GM18858 (cell line): ENCODE measurements around the gene EHMT1.
"Not testable (repeated sequence)": the region's sequence is repeated elsewhere in the genome, so short reads cannot be mapped to it uniquely, and the experiment has no call there.

Experiments used
- ATAC-seq: cut with Tn5 transposase; IDR thresholded peaks from one replicate; pipeline ENCODE4 v1.9.1; 2021; ENCODE audit not compliant: unreplicated experiment

EHMT1 gene

GRCh38 chr9:137838576-137838975, 219.8 kb downstream of the EHMT1 start:
- ATAC-seq: no peak

DNA sequence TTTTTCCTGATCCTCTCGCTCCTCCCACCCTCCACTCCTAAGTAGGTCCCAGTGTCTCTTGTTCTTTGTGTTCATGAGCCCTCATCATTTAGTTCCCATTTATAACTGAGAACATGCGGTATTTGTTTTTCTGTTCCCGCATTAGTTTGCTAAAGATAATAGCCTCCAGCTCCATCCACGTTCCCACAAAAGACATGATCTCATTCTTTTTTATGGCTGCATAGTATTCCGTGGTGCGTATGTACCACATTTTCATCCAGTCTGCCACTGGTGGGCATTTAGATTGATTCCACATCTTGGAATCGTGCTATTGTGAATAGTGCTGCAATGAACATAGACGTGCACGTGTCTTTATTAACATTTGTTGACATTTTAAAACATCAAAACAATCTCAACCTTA, 224.6 kb downstream of the EHMT1 start:
- ATAC-seq: no peak

GRCh38 chr9:137851516-137852267, 232.9 kb downstream of the EHMT1 start:
- no peak for ATAC-seq

GRCh38 chr9:137853392-137853995, 234.7 kb downstream of the EHMT1 start:
- ATAC-seq: no peak

GRCh38 chr9:137860361-137860760, 241.6 kb downstream of the EHMT1 start:
- no peak for ATAC-seq

- no peak for ATAC-seq
Measured at GRCh38 chr9:137865581-137866145, 246.9 kb downstream of the EHMT1 start.

GRCh38 chr9:137866226-137867141, 247.7 kb downstream of the EHMT1 start:
- ATAC-seq: no peak

GRCh38 chr9:137870432-137870831, 251.6 kb downstream of the EHMT1 start:
- ATAC-seq: no peak

DNA sequence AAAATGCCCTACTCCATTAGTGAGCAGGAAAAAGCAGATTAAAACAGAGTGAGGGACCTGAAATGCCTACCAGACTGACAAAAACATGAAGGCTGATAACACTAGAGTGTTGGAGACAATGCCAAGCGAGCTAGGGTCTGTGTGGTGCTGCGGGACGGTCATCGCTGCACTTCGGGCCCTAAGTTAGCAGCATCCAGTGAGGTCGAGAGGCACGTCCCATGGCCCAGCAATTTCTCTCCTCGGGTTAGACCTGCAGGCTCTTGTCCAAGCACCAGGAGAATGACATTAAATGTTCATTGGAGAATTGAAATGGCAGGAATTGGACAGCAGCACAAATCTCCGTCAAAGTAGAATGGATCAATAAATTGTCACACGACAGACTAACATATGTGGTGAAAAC, 253.5 kb downstream of the EHMT1 start:
- ATAC-seq: no peak

DNA sequence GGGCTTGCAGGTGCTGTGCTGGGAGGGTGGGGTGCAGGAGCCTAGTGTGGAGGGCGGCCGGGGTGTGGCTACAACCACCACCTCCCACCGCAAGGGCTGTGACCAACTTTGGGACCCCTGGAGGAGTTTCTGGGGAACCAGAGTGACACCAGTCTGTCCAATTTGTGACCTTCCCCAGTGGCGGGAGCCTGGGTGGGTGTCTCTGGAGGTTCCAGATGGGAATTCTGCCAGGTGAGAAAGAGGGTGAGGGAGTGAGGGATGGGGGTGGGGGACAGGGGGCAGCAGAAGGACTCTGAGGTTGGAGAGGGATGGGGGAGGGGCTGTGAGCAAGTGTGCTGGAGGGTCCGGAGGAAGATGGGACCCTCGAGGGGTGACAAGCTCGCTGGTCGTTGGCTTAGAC, 254.6 kb downstream of the EHMT1 start:
- no peak for ATAC-seq

GRCh38 chr9:137873858-137874362, 255.1 kb downstream of the EHMT1 start:
- ATAC-seq: no peak

GRCh38 chr9:137875354-137875753, 256.5 kb downstream of the EHMT1 start:
- no peak for ATAC-seq

DNA sequence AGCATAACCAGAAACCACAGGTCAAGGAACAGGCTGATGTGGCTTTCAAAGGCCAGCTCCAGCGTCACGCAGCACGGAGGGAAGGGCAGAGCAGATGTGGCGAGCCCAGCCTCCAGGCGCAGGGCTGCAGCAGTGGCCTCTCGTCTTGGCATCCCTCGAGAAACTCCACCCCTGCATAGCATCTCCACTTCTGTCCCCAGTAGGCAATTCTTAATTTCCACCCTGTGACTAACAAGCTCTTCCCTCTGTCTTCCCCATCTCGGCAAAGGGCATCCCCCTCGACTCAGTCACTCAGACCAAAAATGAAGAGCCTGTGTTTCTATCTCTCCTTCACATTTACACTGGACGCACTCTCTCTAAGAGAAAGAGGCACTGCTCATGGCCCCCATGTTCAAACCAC, 257.0 kb downstream of the EHMT1 start:
- ATAC-seq: no peak

- no peak for ATAC-seq
Measured at GRCh38 chr9:137876269-137876668, 257.5 kb downstream of the EHMT1 start.

DNA sequence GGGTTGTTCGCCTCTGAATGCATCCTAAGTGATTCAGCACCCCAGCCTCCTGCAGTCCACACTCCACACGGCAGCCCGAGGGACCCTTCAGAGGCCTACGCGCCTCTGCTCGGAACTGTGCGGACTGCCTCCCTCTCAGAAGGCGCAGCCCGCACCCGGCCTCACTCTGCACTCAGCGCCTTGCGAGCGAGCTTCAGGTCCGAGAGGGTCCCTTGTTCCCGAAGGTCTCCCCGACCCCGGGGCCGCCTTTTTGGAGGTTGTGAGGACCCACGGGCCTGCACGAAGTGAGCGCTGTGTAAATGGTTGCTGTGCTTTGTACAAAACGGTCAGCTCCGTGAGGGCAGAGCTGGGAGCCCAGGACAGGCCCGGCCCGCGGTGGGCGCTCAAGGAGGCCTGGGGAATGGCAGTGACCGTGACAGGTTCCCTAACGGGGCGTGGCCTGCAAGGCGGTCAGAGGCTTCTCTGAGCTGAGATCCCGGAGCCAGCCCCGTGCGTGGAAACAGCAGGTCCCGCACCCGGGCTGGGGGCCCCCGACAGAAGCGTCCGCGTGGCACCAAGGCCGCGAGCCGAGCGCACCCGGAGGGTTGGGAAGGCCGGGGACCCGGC, 258.1 kb downstream of the EHMT1 start:
- no peak for ATAC-seq

DNA sequence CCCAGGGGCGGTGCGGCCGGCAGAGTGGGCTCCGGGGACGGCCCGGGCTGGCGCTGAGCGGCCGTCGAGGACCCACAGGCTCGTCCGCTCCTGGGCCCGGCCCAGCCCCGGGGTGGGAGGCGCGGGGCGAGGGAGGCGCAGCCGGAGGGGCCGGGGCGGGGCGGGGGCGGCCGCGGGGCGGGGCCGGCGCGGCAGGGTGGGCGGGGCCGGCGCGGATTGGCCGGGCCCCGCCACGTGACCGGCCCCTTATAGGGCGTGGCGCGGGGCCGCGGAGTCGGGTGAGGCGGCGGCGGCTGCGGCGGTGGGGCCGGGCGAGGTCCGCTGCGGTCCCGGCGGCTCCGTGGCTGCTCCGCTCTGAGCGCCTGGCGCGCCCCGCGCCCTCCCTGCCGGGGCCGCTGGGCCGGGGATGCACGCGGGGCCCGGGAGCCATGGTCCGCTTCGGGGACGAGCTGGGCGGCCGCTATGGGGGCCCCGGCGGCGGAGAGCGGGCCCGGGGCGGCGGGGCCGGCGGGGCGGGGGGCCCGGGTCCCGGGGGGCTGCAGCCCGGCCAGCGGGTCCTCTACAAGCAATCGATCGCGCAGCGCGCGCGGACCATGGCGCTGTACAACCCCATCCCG, 258.8 kb downstream of the EHMT1 start, which contains the start of gene CACNA1B:
TSS of gene CACNA1B (plus strand) at position 277 of the 617 bp plus-strand sequence. CDS start at position 429, 152 bp downstream.
- ATAC-seq: not testable (repeated sequence)

GRCh38 chr9:137878146-137878941, 259.5 kb downstream of the EHMT1 start:
- ATAC-seq: no peak

- ATAC-seq: no peak
Measured at GRCh38 chr9:137879052-137879451, 260.2 kb downstream of the EHMT1 start.

GRCh38 chr9:137879566-137880150, 260.9 kb downstream of the EHMT1 start:
- ATAC-seq: no peak
